Measurements from ENCODE around the gene EXOC4.

- TF ChIP-seq CTCF (conservative IDR thresholded peaks at IDR 0.05 in 1 of 2, IDR thresholded peaks at IDR 0.05 in 1 of 2; ENCODE audit: low read depth in 1 of 2, low read length in 2 of 2) (no peak), EZH2 (IDR thresholded peaks at IDR 0.05; ENCODE audit: low read length, missing control alignments) (no peak)
Observed at GRCh38 chr7:133572087-133572486, 319.2 kb downstream of the EXOC4 start.

Measured in fibroblast of lung (primary cell).